GM21619 (cell line): ENCODE data around the gene HSP90AA1.
A peak's percentile ranks its signal among the peaks of the same experiment; 100 is the strongest.
"Not testable (repeated sequence)": the region's sequence is repeated elsewhere in the genome, so short reads cannot be mapped to it uniquely, and the experiment has no call there.

Experiments used
- ATAC-seq: cut with Tn5 transposase; IDR thresholded peaks from one replicate; pipeline ENCODE4 v1.9.1; 2021; ENCODE audit not compliant: unreplicated experiment

The HSP90AA1 gene

GRCh38 chr14:102095231-102095870 is 8.5 kb upstream of the HSP90AA1 start:
- no peak for ATAC-seq

- ATAC-seq = no peak
Observed at GRCh38 chr14:102094101-102094500, 7.3 kb upstream of the HSP90AA1 start.

GRCh38 chr14:102092806-102093205 is 6.0 kb upstream of the HSP90AA1 start:
- no peak for ATAC-seq

GRCh38 chr14:102090713-102091112 is 3.9 kb upstream of the HSP90AA1 start:
- ATAC-seq = no peak

- ATAC-seq = no peak
Observed at GRCh38 chr14:102089621-102090343, 2.9 kb upstream of the HSP90AA1 start.

- no peak for ATAC-seq
Observed at GRCh38 chr14:102088012-102088792, 1.4 kb upstream of the HSP90AA1 start.

- ATAC-seq = no peak
Observed at GRCh38 chr14:102087762-102088011, 843 bp upstream of the HSP90AA1 start.

GRCh38 chr14:102086709-102086971 is 204 bp downstream of the HSP90AA1 start:
- no peak for ATAC-seq

GRCh38 chr14:102085948-102086708 is 716 bp downstream of the HSP90AA1 start:
- ATAC-seq = peak; percentile 21

- ATAC-seq = no peak
Observed at GRCh38 chr14:102085488-102085887, 1.4 kb downstream of the HSP90AA1 start.

GRCh38 chr14:102084931-102085330 is 1.9 kb downstream of the HSP90AA1 start:
- no peak for ATAC-seq

- ATAC-seq = not testable (repeated sequence)
Observed at GRCh38 chr14:102084522-102084921, 2.3 kb downstream of the HSP90AA1 start.

- ATAC-seq = no peak
Observed at GRCh38 chr14:102081231-102082080, 5.4 kb downstream of the HSP90AA1 start.

- ATAC-seq = no peak
Observed at GRCh38 chr14:102080183-102081080, 6.4 kb downstream of the HSP90AA1 start.

GRCh38 chr14:102079700-102079979 is 7.2 kb downstream of the HSP90AA1 start:
- no peak for ATAC-seq

GRCh38 chr14:102078831-102079699 is 7.8 kb downstream of the HSP90AA1 start:
- ATAC-seq = no peak

GRCh38 chr14:102078361-102078791 is 8.5 kb downstream of the HSP90AA1 start:
- ATAC-seq = not testable (repeated sequence)

GRCh38 chr14:102077382-102077709 is 9.5 kb downstream of the HSP90AA1 start:
- no peak for ATAC-seq

GRCh38 chr14:102075155-102075554 is 11.7 kb downstream of the HSP90AA1 start:
- no peak for ATAC-seq
